HG03196 (cell line): Measurements from ENCODE around the gene MRPL10.

Experiments used
- ATAC-seq: cut with Tn5 transposase; IDR thresholded peaks from one replicate; pipeline ENCODE4 v1.9.1; 2021; ENCODE audit not compliant: unreplicated experiment

The MRPL10 gene

DNA sequence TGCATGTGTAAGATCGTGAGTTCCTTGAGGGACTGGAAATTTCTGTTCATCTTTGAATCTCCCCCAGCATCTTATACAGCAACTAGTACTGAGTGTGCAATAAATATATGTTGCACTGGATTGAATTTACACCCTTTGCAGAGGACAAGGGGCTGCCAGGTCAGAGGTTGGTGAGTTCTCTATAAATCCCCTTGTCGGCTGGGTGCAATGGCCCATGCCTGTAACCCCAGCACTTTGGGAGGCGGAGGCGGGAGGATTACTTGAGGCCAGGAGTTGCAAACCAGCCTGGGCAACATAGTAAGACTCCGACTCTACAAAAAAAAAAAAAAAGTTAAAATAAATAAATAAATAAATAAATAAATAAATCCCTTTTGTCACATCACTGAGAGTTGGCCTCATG, 29.0 kb upstream of the MRPL10 start:
- ATAC-seq = no peak

GRCh38 chr17:47857551-47858455, 26.5 kb upstream of the MRPL10 start:
- ATAC-seq = no peak

DNA sequence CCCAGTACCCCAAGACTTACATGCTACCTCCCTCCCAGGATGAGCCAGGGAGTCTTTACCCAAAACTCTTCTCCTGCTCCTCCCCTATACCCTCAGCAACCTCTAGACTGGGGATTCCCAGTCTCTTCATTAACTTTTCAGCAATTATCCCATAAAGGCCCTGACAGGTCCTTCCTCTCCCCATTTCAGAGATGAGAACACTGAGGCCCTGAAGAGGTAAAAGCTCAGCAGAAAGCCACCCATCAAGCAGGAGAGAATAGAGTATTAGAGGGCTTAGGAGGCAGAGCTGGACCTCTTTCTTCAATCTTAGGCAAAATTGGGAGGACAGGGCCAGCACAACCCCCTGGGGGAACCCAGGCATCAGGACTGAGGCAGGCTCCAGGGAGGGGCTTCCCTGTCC, 25.5 kb upstream of the MRPL10 start:
- ATAC-seq = no peak

- ATAC-seq = no peak
Measured at GRCh38 chr17:47855737-47856136, 24.4 kb upstream of the MRPL10 start.

- ATAC-seq = no peak
Measured at GRCh38 chr17:47853616-47854015, 22.3 kb upstream of the MRPL10 start.

DNA sequence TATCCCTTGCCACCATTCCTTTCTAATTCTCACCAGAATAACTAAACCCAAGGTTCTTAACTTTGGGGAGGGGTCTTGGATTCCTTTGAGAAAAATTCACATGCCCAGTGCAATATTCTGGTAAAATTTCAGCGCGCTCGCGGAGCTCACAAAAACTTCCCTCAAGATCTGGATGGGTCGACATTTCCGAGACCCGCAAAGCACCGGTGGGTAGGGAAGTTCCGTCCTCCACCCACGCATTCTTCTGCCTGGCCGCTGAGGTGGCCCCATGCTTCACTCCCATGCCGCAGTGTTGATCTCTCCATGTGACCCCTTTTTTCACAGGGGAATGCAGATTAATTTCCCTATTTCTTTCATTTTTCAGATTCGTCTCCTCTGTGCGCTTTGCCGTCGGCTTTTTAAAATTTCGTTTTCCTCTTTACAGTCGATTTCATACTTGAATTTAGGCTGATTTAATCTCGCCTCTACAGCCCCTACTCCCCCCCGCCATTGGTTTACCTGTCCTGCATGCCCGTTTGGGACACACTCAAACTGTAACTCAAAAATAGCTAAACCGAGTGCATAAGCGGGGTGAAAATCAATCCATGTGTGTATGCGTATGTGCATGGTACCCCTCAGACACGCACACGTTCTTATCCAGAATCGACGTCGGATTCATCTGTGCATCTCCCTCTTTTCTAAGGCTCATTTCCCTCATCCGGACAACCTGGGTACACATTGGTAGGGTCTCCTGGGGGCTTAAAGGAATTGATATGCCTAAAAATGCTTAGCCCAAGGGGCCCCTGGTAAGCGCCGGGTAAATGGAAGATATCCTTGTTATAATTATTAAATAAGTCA, 21.0 kb upstream of the MRPL10 start:
- no peak for ATAC-seq

DNA sequence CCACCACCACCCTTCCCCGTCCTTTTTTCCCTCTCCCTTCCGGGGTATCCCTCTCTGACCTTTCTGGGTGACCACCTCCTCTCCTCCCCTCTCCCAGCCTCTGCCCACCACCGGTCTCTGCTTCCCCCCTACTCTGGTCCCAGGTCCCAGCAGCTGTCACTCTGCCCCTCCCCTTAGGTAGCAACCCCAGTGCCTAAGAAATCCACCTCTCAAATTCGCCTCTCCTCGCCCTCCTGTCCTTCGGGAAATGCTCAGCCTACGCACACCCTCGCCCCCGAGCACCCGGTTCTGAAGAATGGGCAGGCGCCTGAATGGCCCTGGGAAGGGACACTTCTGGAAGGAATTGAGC, 20.4 kb upstream of the MRPL10 start:
- no peak for ATAC-seq

DNA sequence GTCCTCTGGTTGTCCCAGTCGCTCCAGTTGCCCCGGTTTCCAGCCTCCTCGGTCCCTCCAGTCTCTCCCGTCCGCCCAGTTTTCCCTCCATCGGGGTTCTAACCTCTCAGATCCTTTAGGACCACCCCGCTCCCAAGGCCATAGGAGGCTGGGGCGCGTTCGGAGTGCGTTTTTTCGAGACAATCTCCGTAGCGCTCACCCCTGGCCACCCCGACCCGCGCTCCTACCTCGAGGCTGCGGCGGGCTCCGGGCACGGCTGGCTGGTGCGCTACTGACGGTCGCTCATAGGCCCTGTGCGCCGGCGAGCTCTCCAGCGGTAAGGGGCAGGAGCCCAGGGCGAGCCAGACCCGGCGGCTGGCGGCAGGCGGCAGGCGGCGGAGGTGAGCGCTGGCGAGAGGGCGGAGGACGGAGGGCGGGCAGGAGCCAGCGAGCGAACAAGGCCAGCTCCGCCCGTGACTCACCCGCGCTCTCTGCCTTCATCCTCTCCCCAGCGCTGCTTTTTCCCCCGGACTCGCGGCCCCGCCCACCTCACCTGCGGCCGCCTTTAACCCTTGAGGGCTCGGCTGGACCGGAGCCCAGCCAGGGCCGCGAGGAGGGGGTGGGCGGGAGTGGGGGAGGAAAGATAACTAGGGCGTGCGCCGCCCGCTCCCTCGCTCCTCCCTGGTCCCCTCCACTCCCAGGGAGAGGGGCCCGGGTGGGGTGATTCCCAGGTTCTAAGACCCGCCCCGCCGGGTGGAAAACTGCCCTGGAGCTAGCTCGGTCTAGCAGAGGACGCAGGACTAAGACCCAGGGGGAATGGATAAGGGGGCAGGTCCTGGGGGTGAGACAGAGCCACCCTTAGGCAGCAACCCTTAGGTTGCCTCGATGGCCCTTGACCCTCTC, 19.6 kb upstream of the MRPL10 start, which contains the start of gene SP6:
Gene SP6, minus strand, starts transcription at position 472 of the 882 bp plus-strand sequence. CDS start 2,734 bp downstream, outside the sequence.
- no peak for ATAC-seq

GRCh38 chr17:47850373-47850691, 19.0 kb upstream of the MRPL10 start:
- no peak for ATAC-seq

DNA sequence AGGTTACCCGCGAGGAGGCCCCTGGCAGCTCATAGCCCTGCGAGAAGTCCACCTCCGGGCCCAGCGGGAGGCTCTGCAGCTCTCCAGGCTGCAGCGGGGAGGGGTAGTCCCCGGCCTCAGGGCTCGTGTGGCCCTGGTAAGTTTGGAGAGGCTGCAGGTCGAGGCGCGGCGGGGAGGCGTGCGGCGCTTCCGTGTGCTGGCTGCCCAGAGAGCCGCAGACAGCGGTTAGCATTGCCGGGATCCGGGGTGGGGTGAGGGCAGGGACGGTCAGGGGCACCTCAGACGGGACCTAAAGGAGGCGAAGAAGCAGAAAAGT, 16.8 kb upstream of the MRPL10 start:
- no peak for ATAC-seq

DNA sequence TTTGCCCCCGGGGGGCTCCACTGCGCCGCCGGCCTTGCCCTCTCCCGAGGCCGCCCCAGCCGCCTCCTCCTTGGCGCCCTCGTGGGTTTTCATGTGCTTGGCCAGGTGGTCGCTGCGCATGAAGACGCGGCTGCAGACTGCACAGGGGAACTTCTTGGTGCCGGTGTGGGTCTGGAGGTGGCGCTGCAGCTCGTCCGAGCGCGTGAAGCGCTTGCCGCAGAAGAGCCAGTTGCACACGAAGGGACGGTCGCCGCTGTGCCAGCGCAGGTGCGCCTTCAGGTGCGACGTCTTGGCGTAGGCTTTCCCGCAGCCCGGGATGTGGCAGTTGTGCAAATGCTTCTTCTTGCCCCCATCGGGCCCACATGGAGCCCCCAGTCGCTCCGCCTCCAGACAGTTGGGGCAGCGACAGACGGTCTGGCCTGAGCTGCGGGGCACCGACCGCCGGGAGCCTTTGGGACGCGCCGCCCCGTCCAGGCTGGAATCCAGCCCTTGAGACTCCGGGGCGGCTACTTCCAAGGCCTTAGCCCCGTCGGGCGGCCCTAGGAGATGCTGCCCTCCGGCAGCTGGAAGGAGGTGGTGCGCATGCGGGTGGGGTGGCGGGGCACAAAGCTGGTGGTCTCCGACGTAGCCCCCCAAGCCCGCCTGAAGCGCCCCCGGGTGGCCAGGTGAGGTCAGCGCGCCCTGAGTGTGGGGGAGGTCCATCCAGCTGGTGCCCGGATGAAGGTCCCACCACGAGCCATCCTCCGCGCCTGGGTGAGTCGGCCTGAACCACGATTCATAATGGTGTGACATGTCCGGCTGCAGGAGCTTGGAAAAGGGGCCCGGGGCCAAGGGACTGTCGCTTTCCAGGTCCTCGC, 16.2 kb upstream of the MRPL10 start:
- ATAC-seq = no peak

GRCh38 chr17:47846716-47847340, 15.5 kb upstream of the MRPL10 start:
- no peak for ATAC-seq

DNA sequence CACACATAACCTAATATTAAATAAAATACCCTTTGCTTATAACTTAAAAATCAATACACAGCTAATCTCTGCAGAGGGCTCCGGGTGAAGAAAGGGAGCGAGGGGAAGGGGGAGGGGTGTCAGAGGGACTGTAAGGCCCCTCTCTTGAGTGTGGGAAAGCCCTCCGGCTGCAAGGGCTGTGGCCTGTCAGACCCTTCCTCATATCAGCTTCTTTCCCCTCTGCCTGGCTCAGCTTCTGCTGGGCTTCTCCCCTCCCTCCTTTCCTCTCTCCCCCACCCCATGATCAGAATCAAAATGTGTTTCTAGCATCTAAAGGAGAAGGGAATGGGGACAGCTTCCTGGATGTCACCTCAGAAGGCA, 14.4 kb upstream of the MRPL10 start:
- ATAC-seq = no peak

DNA sequence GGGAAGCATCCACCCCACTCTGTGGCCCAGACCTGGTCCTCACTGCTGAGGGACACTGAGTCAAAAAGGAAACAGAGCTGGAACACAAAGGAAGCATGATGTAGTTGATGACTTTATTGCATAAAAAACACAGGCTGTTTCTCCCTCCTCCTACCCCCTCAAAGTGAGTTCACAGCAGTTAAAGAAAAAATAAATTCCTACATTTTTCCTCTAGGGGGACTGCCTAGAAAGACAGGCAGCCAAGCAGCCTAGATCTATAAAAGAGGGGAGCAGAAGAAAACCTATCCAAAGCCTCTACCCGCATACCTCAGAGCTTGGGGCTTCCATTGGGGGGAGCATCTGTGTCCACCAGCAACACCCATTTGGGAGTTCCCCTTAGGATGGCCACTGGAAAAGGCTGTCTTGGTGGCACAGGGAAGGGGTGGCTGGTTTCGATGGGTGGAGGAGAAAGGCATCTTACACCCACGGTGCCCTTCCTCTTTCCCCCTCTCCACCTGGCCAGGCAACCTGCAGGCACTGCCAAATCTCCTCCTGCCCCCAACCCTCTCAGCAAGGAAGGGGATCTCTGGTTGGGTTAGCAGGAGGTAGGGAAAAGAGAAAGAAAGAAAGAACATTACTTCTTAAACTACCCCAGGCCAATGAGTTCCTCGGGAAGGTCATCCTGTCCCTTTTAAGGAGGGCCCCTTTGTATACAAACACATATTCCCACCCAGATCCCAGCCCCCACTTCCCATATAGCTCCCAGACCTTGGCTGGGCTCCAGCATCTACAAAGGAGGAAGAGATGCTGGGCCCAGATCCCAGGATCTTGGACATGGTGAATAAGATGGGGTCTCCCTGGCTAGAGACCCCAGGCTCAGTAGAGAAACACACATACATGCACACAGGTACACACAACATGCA, 13.7 kb upstream of the MRPL10 start:
- ATAC-seq = no peak

DNA sequence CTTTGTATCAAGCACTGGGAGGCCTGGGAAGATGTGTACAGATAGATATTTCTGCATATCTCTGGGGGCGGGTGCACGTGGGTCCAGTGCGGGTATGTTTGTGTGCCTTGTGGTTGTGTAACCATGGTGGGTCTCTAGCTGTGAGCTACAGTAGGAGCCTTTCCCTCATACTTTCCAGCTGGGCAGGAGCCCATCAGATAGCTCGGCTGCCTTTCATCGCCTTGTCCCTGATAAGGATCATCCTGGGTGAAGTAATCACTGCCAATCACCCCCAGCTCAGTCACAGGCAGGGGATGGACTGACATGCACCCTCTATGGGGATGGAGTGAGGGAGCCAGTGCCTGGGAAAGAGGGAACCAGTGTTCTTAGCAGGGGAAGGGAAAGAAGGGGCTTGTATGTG, 12.9 kb upstream of the MRPL10 start:
- no peak for ATAC-seq

DNA sequence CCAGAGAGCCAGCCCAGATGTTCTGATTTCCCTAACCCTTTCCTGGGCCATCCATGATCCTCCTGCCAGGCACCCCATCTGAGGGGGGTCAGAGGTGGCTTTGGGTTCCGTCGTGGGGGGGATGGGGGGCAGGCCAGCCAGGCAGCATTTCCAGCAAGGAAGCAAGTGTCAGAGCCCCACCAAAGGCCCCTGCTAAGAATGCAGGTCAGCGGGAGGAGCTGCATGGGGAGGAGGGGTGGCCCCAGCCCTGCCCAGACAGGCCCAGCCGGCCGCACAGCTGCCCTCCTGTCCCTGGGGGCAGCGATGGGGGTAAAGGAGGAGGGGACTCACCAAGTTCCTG, 12.0 kb upstream of the MRPL10 start:
- no peak for ATAC-seq

DNA sequence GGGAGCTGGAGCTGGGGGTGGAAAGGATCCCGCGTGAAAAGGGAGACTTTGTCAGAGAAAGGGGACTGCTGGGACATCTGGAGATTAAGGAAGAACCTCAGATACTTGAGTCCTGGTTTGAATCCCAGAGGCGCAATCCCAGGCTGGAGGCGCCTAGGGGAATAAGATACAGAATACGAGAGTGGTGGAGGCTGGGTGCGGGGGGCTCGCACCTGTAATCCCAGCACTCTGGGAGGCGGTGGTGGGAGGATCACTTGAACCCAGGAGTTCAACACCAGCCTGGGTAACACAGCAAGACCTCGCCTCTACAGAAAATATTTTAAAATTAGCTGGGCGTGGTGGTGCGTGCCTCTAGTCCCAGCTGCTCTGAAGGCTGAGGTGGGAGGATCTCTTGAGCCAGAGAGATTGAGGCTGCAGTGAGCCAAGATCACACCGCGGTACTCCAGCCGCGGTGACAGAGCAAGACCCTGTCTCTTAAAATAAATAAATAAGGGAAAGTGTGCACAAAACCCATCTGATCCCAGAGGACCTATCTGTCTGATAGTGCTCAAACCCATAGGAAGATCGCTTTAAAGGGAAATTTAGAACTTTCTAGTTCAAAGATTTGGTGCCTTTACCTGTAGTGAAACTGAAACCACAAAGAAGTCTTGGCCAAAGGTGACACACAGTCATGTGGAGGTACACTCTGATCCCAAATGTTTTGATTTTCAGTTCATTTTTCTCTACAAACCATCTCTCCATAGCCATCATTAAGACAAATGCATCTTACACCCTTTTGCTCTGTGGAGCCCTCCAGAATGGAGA, 10.3 kb upstream of the MRPL10 start:
- no peak for ATAC-seq

DNA sequence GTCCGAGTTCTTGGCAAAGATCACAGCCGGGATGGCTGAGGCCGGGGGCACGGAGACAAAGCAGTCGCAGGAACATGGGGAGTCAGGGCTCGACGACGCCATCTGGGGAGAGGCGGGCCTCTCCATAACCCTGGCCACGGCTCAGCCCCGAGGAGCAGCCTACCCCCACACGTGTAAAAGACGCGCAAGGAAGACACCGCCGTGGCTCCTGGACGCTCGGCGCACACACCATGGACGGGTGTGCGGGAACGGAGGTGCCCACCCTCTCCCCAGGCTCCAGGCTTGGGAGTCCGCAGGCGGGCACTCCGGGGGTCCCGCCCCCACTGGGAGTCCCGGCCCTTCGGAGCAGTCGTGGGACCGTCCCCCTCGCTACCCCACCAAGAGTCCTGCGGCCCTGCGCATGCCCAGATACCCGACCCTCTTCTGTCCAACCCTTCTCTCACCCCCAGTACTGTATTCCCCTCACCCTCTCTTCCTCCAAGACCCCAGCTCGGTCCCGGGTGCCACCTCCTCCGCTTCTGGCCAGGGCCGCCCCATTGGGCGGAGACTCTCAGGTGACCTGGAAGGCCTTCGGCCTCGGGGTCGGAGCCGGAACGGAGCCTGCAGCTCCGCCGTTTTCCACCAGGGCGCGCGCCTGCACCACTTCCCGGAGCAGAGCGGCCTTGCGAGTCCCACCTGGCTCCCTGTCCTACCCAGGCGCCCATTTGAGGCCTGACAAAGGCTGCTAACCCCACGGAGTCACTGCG, 9.6 kb upstream of the MRPL10 start, which contains the start of gene SCRN2:
Gene SCRN2, minus strand, starts transcription at position 532 of the 746 bp plus-strand sequence. Its CDS starts 430 bp downstream, at position 102.
- ATAC-seq = peak; percentile 75
